ENCODE data around the gene SPNS3. TPM values are rescaled to one million over a fixed set of nuclear protein-coding genes. Genes with fewer than 3 reads are reported as not detected.

The SPNS3 gene
- total RNA-seq, 3 donors from 2014 or later = 4.1 to 8.8 (median 6.1) TPM

- DNase-seq = no peak
- ATAC-seq = no peak
- Mint-ChIP-seq H3K4me3 (no peak overlapping the region), H3K27me3 (ENCODE audit: low read depth) (peaks cover 2% of the 10 kb centered on the region), H3K9me3 (no peaks in the 10 kb centered on the region), H3K4me1 (ENCODE audit: low read depth) (no peaks in the 10 kb centered on the region), H3K36me3 (ENCODE audit: insufficient read depth) (no peaks in the 10 kb centered on the region)
Observed at GRCh38 chr17:4525691-4526397, 92.1 kb downstream of the SPNS3 start.

DNA sequence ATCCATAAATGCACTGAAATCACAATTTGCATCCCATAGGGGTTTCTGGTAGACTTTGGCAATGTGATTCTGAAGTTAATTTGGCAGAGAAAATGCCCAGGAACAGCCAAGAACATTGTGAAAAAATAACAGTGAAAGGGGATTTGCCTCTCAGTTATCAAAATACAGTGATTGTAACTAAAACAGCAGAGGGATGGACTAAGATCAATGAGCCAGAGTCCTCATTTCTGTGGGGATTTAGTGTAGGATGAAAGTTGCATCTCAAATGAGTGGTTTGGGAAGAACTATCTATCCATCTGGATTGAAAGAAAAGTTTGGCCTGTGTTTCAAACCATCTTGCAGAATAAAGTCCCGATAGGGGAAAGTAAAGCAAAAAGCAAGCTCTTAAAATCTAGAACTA is 93.4 kb downstream of the SPNS3 start:
- no peak overlapping the region for H3K4me3 Mint-ChIP-seq
- peaks cover 6% of the 10 kb centered on the region for H3K27me3 Mint-ChIP-seq (ENCODE audit: low read depth)
- no peak for ATAC-seq
- DNase-seq = no peak
- no peaks in the 10 kb centered on the region for H3K9me3 Mint-ChIP-seq
- no peaks in the 10 kb centered on the region for H3K4me1 Mint-ChIP-seq (ENCODE audit: low read depth)
- H3K36me3 Mint-ChIP-seq (ENCODE audit: insufficient read depth) = no peaks in the 10 kb centered on the region

GRCh38 chr17:4527566-4528125 is 93.9 kb downstream of the SPNS3 start:
- no peak for DNase-seq
- Mint-ChIP-seq H3K9me3 (no peaks in the 10 kb centered on the region), H3K4me1 (ENCODE audit: low read depth) (no peaks in the 10 kb centered on the region), H3K27me3 (ENCODE audit: low read depth) (peaks cover 7% of the 10 kb centered on the region), H3K36me3 (ENCODE audit: insufficient read depth) (no peaks in the 10 kb centered on the region), H3K4me3 (no peak overlapping the region)
- ATAC-seq = no peak

DNA sequence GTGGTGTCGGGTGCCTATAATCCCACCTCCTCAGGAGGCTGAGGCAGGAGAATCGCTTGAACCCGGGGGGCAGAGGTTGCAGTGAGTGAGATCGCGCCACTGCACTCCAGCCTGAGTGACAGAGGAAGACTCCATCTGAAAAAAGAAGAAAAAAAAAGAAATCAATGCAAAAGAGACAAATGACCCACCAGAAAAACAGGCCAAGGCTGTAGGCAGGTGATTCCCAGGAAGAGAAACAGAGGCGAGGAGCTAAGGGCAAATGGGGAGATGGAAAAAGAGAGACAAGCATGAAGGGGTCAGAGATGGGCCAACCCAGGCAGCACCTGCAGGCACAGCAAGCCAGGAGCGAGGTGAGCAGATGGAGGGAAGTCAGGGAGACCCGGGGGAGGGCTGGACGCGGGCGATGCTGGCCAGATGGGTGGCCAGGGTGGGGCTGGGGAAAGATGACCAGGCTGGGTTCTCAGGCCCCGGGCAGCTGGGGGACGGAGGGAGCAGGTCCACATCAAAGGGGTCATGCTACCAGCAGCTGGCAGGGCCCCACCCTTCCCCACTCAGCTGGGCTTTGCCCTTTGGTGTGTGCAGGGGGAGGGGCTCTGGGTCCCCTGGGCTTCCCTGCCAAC is 95.9 kb downstream of the SPNS3 start:
- Mint-ChIP-seq H3K4me1 (ENCODE audit: low read depth) (no peaks in the 10 kb centered on the region), H3K36me3 (ENCODE audit: insufficient read depth) (no peaks in the 10 kb centered on the region), H3K9me3 (no peaks in the 10 kb centered on the region), H3K27me3 (ENCODE audit: low read depth) (peaks cover 9% of the 10 kb centered on the region), H3K4me3 (no peak overlapping the region)
- ATAC-seq (no peak), DNase-seq (no peak)

DNA sequence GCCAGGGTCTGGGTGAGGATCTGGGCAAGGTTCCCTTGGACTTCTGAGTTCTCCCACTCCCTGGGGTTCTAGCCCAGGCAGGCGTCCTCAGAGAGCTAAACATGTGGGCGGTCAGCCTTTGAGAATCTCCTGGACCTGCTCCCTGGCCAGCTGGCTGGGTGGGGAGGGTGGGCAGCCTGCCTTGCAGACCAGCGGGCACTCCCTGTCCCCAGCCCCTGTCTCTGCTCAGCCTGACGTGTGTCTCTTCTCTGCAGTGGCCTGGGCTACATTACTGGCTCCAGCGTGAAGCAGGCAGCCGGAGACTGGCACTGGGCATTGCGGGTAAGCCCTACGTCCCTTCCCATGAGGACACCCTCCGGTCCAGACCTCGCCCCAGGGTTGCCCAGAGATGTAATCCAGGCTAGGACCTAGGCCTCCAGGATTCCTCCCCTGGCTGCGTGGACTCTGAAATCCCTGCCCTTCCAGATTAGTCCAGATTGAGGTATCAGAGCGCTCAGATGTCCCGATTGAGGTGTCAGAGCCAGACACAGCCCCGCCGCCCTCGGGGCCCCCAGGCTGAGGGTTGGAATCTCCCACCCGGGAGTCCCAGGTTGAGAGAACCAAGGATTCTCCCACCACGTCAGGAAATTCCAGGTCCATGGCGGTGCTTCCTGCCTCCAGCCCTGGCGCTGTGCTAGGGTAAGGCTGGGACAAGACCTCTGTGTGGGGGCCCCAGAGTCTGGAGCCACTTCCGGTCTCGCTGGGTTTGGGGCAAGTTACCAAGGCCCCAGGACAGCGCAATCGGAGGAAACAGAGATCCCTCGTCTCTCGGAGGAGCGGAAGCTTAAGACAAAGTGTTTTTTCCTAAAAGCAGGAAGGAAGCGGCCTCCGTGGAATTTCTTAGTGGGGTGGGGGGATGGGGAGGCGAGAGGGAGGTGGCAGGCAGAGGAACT is 97.3 kb downstream of the SPNS3 start:
- Mint-ChIP-seq H3K4me1 (ENCODE audit: low read depth) (no peaks in the 10 kb centered on the region), H3K36me3 (ENCODE audit: insufficient read depth) (no peaks in the 10 kb centered on the region), H3K4me3 (no peak overlapping the region), H3K27me3 (ENCODE audit: low read depth) (peaks cover 9% of the 10 kb centered on the region), H3K9me3 (no peaks in the 10 kb centered on the region)
- DNase-seq (no peak), ATAC-seq (no peak)

GRCh38 chr17:4531988-4532736 is 98.4 kb downstream of the SPNS3 start:
- Mint-ChIP-seq H3K27me3 (ENCODE audit: low read depth) (peaks cover 9% of the 10 kb centered on the region), H3K36me3 (ENCODE audit: insufficient read depth) (no peaks in the 10 kb centered on the region), H3K4me3 (no peak overlapping the region), H3K4me1 (ENCODE audit: low read depth) (no peaks in the 10 kb centered on the region), H3K9me3 (no peaks in the 10 kb centered on the region)
- ATAC-seq (no peak), DNase-seq (no peak)

DNA sequence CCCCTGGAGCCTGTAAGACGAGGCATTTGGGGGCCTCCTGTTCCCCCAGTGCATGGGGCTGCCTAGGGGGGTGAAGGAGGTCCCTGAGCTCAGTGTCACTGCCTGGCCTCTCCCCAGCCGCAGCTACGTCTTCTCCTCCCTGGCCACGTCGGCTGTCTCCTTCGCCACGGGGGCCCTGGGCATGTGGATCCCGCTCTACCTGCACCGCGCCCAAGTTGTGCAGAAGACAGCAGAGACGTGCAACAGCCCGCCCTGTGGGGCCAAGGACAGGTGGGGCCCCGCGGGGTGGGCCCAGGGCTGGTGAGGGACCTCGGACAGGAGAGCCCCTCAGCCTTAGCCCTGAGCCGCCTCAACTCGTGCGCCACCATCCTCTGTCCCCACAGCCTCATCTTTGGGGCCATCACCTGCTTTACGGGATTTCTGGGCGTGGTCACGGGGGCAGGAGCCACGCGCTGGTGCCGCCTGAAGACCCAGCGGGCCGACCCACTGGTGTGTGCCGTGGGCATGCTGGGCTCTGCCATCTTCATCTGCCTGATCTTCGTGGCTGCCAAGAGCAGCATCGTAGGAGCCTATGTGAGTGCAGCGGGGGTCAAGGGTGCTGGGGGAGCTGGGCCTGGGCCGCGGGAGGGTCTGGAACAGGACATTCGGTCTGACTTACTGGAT is 99.3 kb downstream of the SPNS3 start:
- no peak overlapping the region for H3K4me3 Mint-ChIP-seq
- peaks cover 9% of the 10 kb centered on the region for H3K27me3 Mint-ChIP-seq (ENCODE audit: low read depth)
- ATAC-seq = peak in 1 of 2 donors; percentile 3

DNA sequence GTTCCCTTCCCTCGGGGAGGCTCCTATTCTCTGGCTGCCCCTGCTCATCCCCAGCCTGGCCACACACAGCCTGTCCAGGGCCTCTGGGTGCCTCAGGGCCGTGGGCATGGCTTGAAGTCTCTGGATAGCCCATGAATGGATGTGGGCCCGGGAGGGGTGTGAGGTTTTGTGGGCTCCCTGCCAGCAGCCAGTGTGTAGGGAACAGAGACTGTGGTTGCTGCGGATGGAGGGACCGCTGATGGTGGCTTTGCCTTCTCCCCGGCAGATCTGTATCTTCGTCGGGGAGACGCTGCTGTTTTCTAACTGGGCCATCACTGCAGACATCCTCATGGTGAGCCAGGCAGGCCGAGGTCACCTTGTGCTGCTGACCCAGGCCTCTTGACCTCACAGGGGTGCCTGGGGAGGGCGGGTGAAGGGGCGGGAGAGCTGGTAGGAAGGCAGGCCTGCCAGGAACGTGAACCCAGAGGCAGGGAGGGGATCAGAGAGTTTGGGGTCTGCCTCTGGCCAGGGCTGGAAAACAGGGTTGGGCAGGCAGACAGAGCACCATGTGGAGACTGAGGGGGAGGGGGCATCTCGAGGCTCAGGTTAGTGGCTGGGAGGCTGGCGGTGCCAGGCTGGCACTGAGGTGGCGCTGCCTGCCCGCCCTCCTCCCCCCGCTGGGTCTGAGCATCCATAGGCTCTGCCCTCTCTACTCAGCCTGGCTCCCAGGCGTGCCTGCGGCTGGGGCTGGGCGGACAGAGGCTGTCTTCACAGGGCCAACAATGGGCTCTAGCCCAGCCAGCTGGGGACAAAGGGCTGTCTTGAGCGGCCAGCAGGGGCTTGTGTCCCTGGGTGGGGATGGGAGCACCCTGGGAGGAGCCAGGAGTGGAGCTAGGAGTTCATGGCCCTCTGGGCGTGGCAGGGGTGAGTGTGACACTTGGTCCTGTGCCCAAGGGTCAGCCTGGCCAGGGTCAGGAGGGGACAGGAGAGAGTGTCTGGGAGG is 100.1 kb downstream of the SPNS3 start:
- Mint-ChIP-seq H3K27me3 (ENCODE audit: low read depth) (peaks cover 9% of the 10 kb centered on the region), H3K4me3 (no peak overlapping the region), H3K9me3 (no peaks in the 10 kb centered on the region), H3K36me3 (ENCODE audit: insufficient read depth) (no peaks in the 10 kb centered on the region), H3K4me1 (ENCODE audit: low read depth) (no peaks in the 10 kb centered on the region)
- peak; percentile 4 for ATAC-seq
- DNase-seq = no peak

More for the DNA sequence above, 99.3 kb downstream of the SPNS3 start:
- Mint-ChIP-seq H3K36me3 (ENCODE audit: insufficient read depth) (no peaks in the 10 kb centered on the region), H3K4me1 (ENCODE audit: low read depth) (no peaks in the 10 kb centered on the region), H3K9me3 (no peaks in the 10 kb centered on the region)
- DNase-seq = no peak

DNA sequence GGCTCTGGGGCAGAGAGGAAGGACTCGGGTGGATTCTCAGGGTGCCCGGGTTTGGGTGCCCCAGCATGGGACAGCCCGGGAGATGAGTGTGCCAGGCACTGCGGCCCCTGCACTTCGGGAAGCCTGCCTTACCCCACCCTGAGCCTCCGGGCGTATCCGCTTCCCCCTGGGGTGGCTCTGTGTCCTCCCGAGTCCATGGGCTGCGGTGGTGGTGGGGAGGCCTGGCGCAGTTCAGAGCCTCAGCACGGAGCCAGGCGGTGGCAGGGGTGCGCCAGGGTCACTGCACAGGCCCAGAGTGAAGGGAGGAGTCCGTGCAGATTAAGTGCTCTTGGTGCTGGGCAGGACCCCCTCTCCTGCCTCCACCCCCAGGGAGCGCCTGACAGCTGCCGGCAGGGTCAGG is 100.8 kb downstream of the SPNS3 start:
- H3K36me3 Mint-ChIP-seq (ENCODE audit: insufficient read depth) = no peaks in the 10 kb centered on the region
- H3K4me3 Mint-ChIP-seq = no peak overlapping the region
- peaks cover 8% of the 10 kb centered on the region for H3K27me3 Mint-ChIP-seq (ENCODE audit: low read depth)

DNA sequence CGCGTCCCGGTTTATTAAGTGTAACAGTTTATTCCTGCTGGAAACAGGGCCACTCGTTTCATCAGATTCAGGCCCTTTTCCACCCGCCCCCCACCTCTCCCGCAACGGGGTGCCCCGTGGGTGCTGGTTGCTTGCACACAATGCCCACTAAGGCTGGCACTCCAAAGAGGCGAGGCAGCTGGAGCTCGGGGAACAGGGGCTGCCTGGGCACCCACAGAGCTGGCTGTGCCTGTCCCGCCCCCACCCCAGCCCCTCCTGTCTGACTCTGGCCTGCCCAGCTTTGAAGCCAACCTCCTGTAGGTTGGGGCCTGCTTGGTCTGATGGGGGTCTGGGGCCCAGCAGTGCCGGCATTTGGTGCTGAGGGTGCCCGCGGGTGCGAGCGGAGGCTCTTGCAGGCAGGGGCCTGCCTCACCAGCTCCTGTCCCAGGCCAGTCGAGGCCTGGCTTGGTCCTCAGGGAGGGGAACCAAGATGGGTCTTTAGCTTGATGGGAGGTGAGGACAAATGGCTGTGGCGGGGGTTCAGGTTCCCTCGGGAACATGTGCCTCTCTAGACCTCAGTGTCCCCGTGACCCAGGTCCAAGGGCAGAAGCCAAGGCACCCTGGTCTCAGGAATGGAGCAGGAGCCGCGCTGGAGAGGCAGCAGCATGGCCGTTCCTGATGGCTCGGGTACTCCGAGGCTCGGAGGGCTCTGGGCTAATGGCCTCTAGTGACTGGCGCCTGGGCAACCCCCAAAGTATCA is 101.4 kb downstream of the SPNS3 start:
- Mint-ChIP-seq H3K27me3 (ENCODE audit: low read depth) (peaks cover 7% of the 10 kb centered on the region), H3K9me3 (no peaks in the 10 kb centered on the region), H3K36me3 (ENCODE audit: insufficient read depth) (peaks cover 3% of the 10 kb centered on the region), H3K4me1 (ENCODE audit: low read depth) (no peaks in the 10 kb centered on the region), H3K4me3 (no peak overlapping the region)
- DNase-seq (no peak), ATAC-seq (no peak)

More for the DNA sequence above, 100.8 kb downstream of the SPNS3 start:
- Mint-ChIP-seq H3K9me3 (no peaks in the 10 kb centered on the region), H3K4me1 (ENCODE audit: low read depth) (no peaks in the 10 kb centered on the region)
- ATAC-seq = no peak
- no peak for DNase-seq

- peaks cover 3% of the 10 kb centered on the region for H3K36me3 Mint-ChIP-seq (ENCODE audit: insufficient read depth)
- H3K4me3 Mint-ChIP-seq = no peak overlapping the region
- ATAC-seq (no peak), DNase-seq (no peak)
- peaks cover 7% of the 10 kb centered on the region for H3K27me3 Mint-ChIP-seq (ENCODE audit: low read depth)
- no peaks in the 10 kb centered on the region for H3K9me3 Mint-ChIP-seq
- H3K4me1 Mint-ChIP-seq (ENCODE audit: low read depth) = no peaks in the 10 kb centered on the region
Observed at GRCh38 chr17:4535667-4536258, 102.0 kb downstream of the SPNS3 start.

DNA sequence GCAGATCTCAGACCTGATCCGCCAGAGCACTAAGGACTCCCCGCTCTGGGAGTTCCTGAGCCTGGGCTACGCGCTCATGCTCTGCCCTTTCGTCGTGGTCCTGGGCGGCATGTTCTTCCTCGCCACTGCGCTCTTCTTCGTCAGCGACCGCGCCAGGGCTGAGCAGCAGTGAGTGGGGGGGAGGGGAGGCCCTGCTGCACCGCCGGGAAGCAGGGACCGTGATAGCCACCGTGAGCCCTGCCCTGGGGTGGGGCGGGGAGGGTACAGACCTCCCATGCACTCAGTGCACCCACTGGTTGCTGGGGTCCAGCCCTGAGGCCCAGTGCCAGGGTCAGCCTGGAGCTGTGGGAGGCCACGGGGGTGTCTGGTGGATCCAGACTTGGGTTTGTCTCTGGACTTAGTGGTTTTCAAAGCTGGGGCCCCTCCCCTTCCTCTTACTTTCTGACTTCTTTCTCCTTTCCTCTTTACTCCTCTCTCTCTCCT is 102.6 kb downstream of the SPNS3 start:
- Mint-ChIP-seq H3K4me3 (no peak overlapping the region), H3K27me3 (ENCODE audit: low read depth) (peaks cover 7% of the 10 kb centered on the region), H3K9me3 (no peaks in the 10 kb centered on the region), H3K36me3 (ENCODE audit: insufficient read depth) (peaks cover 3% of the 10 kb centered on the region), H3K4me1 (ENCODE audit: low read depth) (no peaks in the 10 kb centered on the region)
- ATAC-seq (no peak), DNase-seq (no peak)
